ENCODE results near the gene PSMD12.
"Not testable (repeated sequence)": the region's sequence is repeated elsewhere in the genome, so short reads cannot be mapped to it uniquely, and the experiment has no call there.

Gene PSMD12

GRCh38 chr17:67366193-67367157, at the start of gene PSMD12:
TSS of gene PSMD12 (minus strand) at chr17:67366577. CDS start at chr17:67366519, 58 bp downstream.
- peak; percentile 98 for DNase-seq

- DNase-seq = no peak
These were observed 48.9 kb upstream of the PSMD12 start for GRCh38 chr17:67415291-67415690.

DNA sequence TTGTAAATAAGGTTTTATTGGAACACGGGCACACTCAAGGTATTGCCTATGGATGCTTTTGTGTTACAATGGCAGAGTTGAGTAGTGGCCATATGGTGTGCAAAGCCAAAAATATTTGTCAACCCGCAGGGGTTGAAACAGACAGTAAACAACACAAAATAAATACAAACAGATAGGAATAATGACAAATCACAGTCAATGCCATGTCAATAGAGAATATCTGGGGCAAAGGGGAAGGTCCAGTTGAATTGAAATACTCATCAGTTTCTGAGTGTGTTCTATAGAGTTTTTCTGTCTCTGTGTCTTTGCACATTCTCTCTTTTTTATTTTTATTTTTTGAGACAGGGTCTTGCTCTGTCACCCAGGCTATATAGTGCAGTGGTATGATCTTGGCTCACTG, 48.2 kb upstream of the PSMD12 start:
- DNase-seq = no peak

DNA sequence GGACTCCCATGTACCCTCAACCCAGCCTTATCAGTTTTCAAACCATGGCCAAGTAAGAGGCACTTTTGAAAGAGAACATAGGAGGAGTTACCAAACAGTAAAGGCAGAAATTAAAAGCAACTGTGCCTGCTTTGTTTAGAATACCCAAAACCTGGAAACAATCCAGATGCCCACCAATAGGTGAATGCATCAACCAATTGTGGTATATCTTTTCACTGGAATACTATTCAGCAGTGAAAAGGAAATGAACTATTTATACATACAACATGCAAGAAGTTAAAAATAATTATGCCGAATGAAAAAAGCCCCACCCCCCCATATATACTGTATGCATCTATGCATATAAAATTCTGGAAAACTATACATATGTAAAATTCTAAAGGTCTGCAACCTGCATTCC, 47.8 kb upstream of the PSMD12 start:
- no peak for DNase-seq

GRCh38 chr17:67413388-67413787, 47.0 kb upstream of the PSMD12 start:
- DNase-seq = no peak

DNA sequence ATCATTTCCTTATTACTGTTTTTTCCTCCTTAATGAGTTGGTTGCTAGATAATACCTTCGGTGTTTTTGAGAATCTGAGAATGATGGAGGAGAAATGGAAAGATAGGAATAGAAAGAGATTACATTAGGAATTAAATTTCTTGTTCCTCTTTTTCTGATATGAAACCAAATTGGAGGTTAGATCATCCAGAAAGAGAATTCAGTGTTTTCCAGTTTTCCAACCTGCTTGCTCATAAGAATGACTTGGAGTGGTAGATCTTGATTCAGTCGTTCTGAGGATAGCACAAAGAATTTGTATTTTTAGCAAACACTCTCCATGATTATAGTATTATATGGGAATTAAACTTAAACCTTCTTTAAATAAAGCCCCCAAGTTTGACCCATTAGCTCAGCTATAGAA, 46.6 kb upstream of the PSMD12 start:
- DNase-seq = no peak

- no peak for DNase-seq
These were observed 45.7 kb upstream of the PSMD12 start for GRCh38 chr17:67412032-67412431.

- no peak for DNase-seq
These were observed 45.0 kb upstream of the PSMD12 start for GRCh38 chr17:67411397-67411796.

- DNase-seq = not testable (repeated sequence)
These were observed 42.1 kb upstream of the PSMD12 start for GRCh38 chr17:67408455-67408830.

- no peak for DNase-seq
These were observed 37.1 kb upstream of the PSMD12 start for GRCh38 chr17:67403483-67403882.

DNA sequence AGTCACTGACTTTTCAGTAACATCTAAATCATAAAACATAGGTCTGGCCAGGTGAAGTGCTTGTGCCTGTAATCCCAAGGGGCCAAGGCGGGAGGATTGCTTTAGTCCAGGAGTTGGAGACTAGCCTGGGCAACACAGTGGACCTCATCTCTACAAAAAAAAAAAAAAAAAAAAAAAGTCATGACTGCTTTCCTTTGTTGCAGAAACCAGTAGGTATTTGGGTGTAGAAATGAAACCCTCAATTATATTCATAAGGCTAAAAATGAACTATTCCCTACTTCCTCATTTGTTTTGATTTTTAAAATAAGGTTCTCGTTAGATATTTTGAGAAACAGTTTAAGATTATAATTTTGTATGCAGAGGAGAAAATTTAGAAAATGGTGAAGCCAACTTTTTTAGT, 36.7 kb upstream of the PSMD12 start:
- DNase-seq = no peak

GRCh38 chr17:67401598-67402504, 35.5 kb upstream of the PSMD12 start:
- DNase-seq = no peak

DNA sequence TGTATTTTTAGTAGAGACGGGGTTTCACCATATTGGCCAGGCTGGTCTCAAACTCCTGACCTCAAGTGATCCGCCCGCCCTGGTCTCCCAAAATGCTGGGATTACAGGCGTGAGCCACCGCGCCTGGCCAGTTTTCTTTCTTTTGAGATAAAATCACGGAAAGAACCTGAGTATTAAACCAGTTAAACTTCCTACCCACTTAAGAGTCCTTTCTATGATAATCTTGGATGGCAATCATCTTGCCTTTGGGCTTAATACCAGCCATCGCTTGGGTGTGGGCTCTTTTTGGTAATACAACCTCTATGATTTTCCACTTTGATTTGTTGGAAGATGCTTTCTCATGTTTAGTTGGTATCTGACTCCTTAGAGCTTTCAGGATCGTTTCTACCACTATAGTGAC, 34.7 kb upstream of the PSMD12 start:
- no peak for DNase-seq

- no peak for DNase-seq
These were observed 33.8 kb upstream of the PSMD12 start for GRCh38 chr17:67400193-67400592.

- DNase-seq = no peak
These were observed 33.3 kb upstream of the PSMD12 start for GRCh38 chr17:67399676-67400075.

DNA sequence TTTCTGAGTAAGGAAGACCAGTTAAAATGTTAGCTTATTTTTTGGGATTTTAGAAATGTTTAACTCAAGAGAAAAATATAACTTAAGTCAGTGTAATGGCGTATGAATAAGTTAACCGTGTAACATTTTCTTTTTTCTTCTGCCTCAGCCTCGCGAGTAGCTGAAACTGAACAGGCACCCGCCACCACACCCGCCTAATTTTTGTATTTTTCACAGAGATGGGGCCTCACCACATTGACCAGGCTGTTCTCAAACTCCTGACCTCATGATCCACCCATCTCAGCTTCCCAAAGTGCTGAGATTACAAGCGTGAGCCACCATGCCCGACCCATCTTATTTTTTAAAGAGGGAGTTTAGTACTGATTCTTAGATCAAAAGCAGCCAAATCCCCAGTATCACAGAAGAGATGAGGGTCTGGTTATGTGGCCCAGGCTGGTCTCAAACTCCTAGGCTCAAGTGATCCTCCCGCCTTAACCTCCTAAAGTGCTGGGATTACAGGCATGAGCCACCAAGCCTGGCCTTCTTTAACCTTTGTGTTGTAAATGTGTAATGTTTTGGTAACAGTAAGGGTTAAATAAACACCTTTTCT, 27.5 kb upstream of the PSMD12 start:
- DNase-seq = no peak

DNA sequence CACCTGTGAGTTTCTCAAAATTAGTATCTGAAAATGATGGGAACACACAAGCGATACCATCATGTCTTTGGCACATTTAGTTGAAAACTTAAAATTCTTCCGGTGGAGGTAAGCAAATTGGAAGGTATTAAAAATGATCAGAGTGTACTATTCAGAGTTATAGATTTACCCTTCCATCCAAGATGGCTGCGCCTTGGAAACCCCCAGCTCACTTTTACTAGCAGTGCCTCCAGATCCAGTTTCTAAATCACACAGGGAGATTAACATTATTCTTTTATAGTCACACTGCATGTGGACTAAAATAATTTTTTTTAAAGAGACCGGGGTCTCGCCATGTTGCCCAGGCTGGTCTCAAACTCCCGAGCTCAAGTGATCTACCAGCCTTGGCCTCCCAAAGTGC, 25.7 kb upstream of the PSMD12 start:
- DNase-seq = no peak

DNA sequence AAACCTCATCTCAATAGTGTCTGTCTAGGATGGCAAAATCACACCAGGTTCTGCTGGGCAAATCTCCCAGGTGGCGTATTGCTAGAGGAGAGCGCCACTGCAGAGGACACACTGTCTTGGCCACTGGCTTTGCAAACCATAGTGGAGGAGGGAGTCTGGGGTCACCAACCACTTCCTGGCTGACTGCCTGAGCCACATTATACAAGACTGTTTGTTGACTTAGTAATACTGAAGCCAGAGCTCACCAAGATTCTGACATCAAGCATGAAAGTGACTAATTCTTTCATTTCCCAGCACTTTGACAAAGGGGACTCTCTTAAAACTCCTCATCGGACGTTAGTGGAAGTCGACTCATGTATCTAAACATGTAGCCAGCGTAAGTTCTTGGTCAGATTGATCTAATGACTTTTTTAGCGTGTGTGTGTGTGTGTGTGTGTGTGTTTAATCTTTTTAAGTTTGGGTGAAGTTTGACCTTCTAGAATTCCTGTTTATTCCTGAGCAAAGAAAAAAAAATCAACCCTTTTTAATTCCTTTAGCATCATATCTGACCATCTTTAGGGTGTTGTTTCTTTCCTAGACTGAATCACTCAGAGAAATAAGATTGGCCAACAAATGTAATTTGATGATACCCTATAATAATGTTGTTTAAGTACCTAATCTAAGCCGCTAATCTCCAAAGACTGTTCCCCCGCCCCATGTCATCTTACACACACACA, 24.4 kb upstream of the PSMD12 start:
- DNase-seq = peak; percentile 62

GRCh38 chr17:67390006-67390645, 23.7 kb upstream of the PSMD12 start:
- DNase-seq = no peak

- no peak for DNase-seq
These were observed 22.6 kb upstream of the PSMD12 start for GRCh38 chr17:67388986-67389385.

DNA sequence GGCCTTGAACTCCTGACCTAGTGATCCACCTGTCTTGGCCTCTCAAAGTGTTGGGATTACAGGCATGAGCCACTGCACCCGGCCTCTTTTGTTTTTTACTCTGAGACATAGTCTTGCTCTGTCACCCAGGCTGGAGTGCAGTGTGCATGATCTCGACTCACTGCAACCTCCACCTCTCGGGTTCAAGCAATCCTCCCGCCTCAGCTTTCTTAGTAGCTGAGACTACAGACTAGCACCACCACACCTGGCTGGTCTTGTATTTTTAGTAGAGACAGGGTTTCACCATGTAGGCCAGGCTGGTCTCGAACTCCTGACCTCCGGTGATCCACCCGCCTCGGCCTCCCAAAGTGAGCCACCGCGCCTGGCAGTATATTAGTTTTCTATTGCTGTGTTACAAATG, 22.2 kb upstream of the PSMD12 start:
- DNase-seq = not testable (repeated sequence)

- peak; percentile 68 for DNase-seq
These were observed 20.7 kb upstream of the PSMD12 start for GRCh38 chr17:67386965-67387551.
